Calu3 (cell line): ENCODE measurements around the gene NHERF2. TPM values are rescaled to one million over a fixed set of nuclear protein-coding genes. Genes with fewer than 3 reads are reported as not detected.

Experiments used
- BruUV-seq: library from RNA; stranded (reverse); fragments of 400-500 nt; replicated peaks from 2 replicates; lab custom pipeline; 2021; lab: Mats Ljungman, UMichigan
- CTCF ChIA-PET: fragments of 300-600 bp; sonication (Branson Sonifier 250); formaldehyde crosslinking; loops from one replicate; lab custom pipeline; 2022; ENCODE audit warnings: antibody characterized with exemption; lab: Charles Lee
- DNase-seq: peaks from one replicate; pipeline ENCODE4 v3.0.0; 2022
- H3K27ac Mint-ChIP-seq: one replicate; pipeline ENCODE4 v1.8.0; 2022; ENCODE audit warnings: mixed read lengths; ENCODE audit not compliant: unreplicated experiment
- H3K27me3 Mint-ChIP-seq: one replicate; pipeline ENCODE4 v1.8.0; 2022; ENCODE audit warnings: mixed read lengths; ENCODE audit not compliant: unreplicated experiment
- H3K36me3 Mint-ChIP-seq: one replicate; pipeline ENCODE4 v1.8.0; 2022; ENCODE audit warnings: mild to moderate bottlenecking, moderate library complexity, mixed read lengths; ENCODE audit not compliant: insufficient read depth, unreplicated experiment
- H3K4me1 Mint-ChIP-seq: one replicate; pipeline ENCODE4 v1.8.0; 2022; ENCODE audit warnings: mild to moderate bottlenecking, low read depth, mixed read lengths; ENCODE audit not compliant: unreplicated experiment
- H3K4me3 Mint-ChIP-seq: one replicate; pipeline ENCODE4 v1.8.0; 2022; ENCODE audit warnings: mild to moderate bottlenecking, low read depth, moderate library complexity, mixed read lengths; ENCODE audit not compliant: unreplicated experiment
- H3K9me3 Mint-ChIP-seq: one replicate; pipeline ENCODE4 v1.8.0; 2022; ENCODE audit warnings: low read depth, mixed read lengths; ENCODE audit not compliant: unreplicated experiment
- CTCF ChIP-seq: fragments of 200-600 bp; IDR thresholded peaks from one replicate; pipeline ENCODE4 v1.8.0; 2022; ENCODE audit warnings: antibody characterized with exemption; ENCODE audit not compliant: unreplicated experiment
- intact Hi-C: fragments of 100-400 bp; cut with micrococcal nuclease; formaldehyde crosslinking; loops from one replicate; pipeline ENCODE4 v1.10.0; 2022; ENCODE audit not compliant: unreplicated experiment
- total RNA-seq: library from RNA; stranded (reverse); gene quantifications from 2 replicates; pipeline ENCODE4 v1.2.3, GENCODE V29; 2022

Gene NHERF2
- total RNA-seq, 1 experiment from 2014 or later, result 15.7 TPM

DNA sequence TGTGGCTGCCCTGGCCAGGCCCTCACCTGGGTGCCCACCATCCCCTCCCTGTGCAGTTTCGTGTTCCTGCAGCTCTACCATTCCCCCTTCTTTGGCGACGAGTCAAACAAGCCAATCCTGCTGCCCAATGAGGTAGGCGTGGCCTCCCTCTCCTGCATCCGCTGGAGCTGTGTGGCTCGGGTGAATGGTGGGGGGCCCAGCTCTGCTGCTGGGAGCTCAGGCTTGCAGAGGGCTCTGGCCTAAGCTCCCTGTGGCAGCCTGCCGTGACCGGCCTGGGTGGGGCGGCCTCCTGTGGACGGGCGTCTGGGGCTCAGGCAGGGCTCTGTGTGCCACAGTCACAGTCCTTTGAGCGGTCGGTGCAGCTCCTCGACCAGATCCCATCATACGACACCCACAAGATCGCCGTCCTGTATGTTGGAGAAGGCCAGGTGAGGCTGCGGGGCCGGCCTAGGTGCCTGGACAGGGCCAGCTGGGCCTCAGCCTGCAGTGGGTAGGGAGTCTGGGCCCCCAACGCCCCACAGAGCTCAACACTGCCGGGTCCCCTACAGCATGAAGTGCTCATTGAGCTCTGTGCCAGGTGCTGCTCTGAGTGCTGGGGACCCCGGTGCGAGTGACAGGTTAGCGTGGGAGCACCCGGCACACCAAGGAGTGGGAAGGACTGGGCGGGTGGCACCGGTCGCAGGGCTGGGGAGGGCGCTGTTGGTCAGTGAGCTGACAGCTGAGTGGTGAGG is 58.4 kb downstream of the NHERF2 start:
- H3K4me1 Mint-ChIP-seq, result no peaks in the 10 kb centered on the region
- BruUV-seq, result no TSS peak
- no peak overlapping the region for H3K4me3 Mint-ChIP-seq

DNA sequence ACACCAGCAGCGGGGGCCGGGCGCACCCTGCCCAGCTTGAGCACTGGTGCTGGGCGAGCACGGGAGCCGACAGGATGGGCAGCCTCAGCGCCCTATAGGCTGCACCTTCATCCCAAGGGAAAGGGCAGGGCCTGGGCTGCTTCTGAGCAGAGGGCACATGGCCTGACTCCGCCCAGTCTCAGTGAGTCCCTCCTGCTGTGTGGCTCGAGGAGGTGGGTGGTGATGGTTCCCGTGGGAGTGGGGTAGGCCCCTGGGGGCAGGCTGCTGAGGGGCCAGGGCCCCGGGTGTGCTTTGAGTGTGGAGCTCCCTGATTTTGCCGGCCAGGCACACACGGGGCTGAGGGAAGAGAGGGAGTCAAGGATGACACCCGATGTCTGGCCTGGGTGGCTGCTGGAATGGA is 59.0 kb downstream of the NHERF2 start:
- H3K4me3 Mint-ChIP-seq, result no peak overlapping the region

More for the DNA sequence above, 58.4 kb downstream of the NHERF2 start:
- intact Hi-C loops, result no loop called here
- TF ChIP-seq CTCF, result no peak
- Mint-ChIP-seq H3K27me3 (no peaks in the 10 kb centered on the region), H3K9me3 (no peaks in the 10 kb centered on the region), H3K36me3 (peaks cover 64% of the 10 kb centered on the region), H3K27ac (no peak overlapping the region)
- CTCF ChIA-PET, result no interaction called here
- no peak for DNase-seq

DNA sequence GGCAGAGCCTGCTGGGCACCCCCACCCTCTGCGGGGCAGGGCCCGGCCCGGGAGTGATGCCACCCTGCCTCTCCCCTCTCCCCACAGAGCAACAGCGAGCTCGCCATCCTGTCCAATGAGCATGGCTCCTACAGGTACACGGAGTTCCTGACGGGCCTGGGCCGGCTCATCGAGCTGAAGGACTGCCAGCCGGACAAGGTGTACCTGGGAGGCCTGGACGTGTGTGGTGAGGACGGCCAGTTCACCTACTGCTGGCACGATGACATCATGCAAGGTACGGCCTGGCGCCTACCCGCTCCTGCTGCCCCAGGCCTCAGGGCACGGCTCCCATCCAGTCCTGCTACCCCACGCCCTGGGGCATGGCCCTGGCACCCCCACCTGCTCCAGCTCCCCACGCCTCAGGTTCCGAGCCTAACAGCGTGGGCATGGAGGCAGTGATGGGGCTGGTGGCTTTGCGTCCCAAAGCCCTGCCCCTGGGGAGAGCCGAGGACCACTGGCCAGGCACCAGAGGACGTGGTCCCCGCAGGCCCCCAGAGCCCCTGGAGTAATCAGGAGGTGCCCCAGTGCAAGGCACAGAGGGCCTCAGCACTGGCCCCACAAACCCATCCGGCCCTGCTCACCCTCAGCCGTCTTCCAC is 59.5 kb downstream of the NHERF2 start:
- intact Hi-C loops, result no loop called here
- no peaks in the 10 kb centered on the region for H3K4me1 Mint-ChIP-seq
- CTCF ChIA-PET, result no interaction called here

More for the DNA sequence above, 59.0 kb downstream of the NHERF2 start:
- no peak overlapping the region for H3K27ac Mint-ChIP-seq
- no TSS peak for BruUV-seq
- peaks cover 64% of the 10 kb centered on the region for H3K36me3 Mint-ChIP-seq
- no peaks in the 10 kb centered on the region for H3K9me3 Mint-ChIP-seq
- H3K4me1 Mint-ChIP-seq, result no peaks in the 10 kb centered on the region
- H3K27me3 Mint-ChIP-seq, result no peaks in the 10 kb centered on the region
- CTCF ChIA-PET, result no interaction called here
- TF ChIP-seq CTCF, result no peak
- DNase-seq, result no peak
- intact Hi-C loops, result no loop called here

More for the DNA sequence above, 59.5 kb downstream of the NHERF2 start:
- Mint-ChIP-seq H3K36me3 (peaks cover 66% of the 10 kb centered on the region), H3K4me3 (no peak overlapping the region), H3K27me3 (no peaks in the 10 kb centered on the region), H3K27ac (no peak overlapping the region), H3K9me3 (no peaks in the 10 kb centered on the region)
- BruUV-seq, result no TSS peak
- TF ChIP-seq CTCF, result no peak
- DNase-seq, result no peak
